ENCODE results near the gene SCUBE2. TPM values are rescaled to one million over a fixed set of nuclear protein-coding genes. Genes with fewer than 3 reads are reported as not detected.

The SCUBE2 gene
- polyA plus RNA-seq, 2 donors, result 0.84 to 4.6 TPM

- Histone ChIP-seq H3K4me1 (ENCODE audit: control insufficient read depth in 2 of 2, insufficient read depth in 2 of 2, low read length in 1 of 2) (no peaks in the 10 kb centered on the region), H3K9me3 (ENCODE audit: control insufficient read depth in 2 of 2, insufficient read depth in 1 of 2, low read depth in 1 of 2, low read length in 1 of 2) (no peaks in the 10 kb centered on the region), H3K27ac (ENCODE audit: low read depth in 2 of 2, low read length in 1 of 2) (no peak overlapping the region), H3K27me3 (ENCODE audit: control insufficient read depth in 1 of 2, insufficient read depth in 2 of 2, low read length in 2 of 2) (no peaks in the 10 kb centered on the region), H3K36me3 (ENCODE audit: control insufficient read depth in 2 of 2, insufficient read depth in 2 of 2, low read length in 1 of 2) (no peaks in the 10 kb centered on the region), H3K4me3 (ENCODE audit: low read depth in 1 of 2, low read length in 2 of 2) (no peak overlapping the region)
- WGBS, 2 donors, result 88 to 94% methylated on average over 8 of the region's 8 CpGs
Observed at GRCh38 chr11:9069256-9069655, 22.1 kb downstream of the SCUBE2 start.

GRCh38 chr11:9066433-9066925, 24.9 kb downstream of the SCUBE2 start:
- H3K4me3 ChIP-seq (ENCODE audit: low read depth in 1 of 2, low read length in 2 of 2), result no peak overlapping the region
- 80 to 85% methylated on average over 5 of the region's 5 CpGs for WGBS, 2 donors
- H3K4me1 ChIP-seq (ENCODE audit: control insufficient read depth in 2 of 2, insufficient read depth in 2 of 2, low read length in 1 of 2), result no peaks in the 10 kb centered on the region
- H3K27me3 ChIP-seq (ENCODE audit: control insufficient read depth in 1 of 2, insufficient read depth in 2 of 2, low read length in 2 of 2), result no peaks in the 10 kb centered on the region
- H3K9me3 ChIP-seq (ENCODE audit: control insufficient read depth in 2 of 2, insufficient read depth in 1 of 2, low read depth in 1 of 2, low read length in 1 of 2), result no peaks in the 10 kb centered on the region
- no peaks in the 10 kb centered on the region for H3K36me3 ChIP-seq (ENCODE audit: control insufficient read depth in 2 of 2, insufficient read depth in 2 of 2, low read length in 1 of 2)
- no peak overlapping the region for H3K27ac ChIP-seq (ENCODE audit: low read depth in 2 of 2, low read length in 1 of 2)

GRCh38 chr11:9065607-9066432, 25.6 kb downstream of the SCUBE2 start:
- H3K4me3 ChIP-seq (ENCODE audit: low read depth in 1 of 2, low read length in 2 of 2), result no peak overlapping the region
- no peaks in the 10 kb centered on the region for H3K36me3 ChIP-seq (ENCODE audit: control insufficient read depth in 2 of 2, insufficient read depth in 2 of 2, low read length in 1 of 2)
- H3K27ac ChIP-seq (ENCODE audit: low read depth in 2 of 2, low read length in 1 of 2), result no peak overlapping the region
- no peaks in the 10 kb centered on the region for H3K9me3 ChIP-seq (ENCODE audit: control insufficient read depth in 2 of 2, insufficient read depth in 1 of 2, low read depth in 1 of 2, low read length in 1 of 2)
- H3K27me3 ChIP-seq (ENCODE audit: control insufficient read depth in 1 of 2, insufficient read depth in 2 of 2, low read length in 2 of 2), result no peaks in the 10 kb centered on the region
- 88% methylated on average over 15 of the region's 15 CpGs for WGBS, 2 donors
- H3K4me1 ChIP-seq (ENCODE audit: control insufficient read depth in 2 of 2, insufficient read depth in 2 of 2, low read length in 1 of 2), result no peaks in the 10 kb centered on the region

- whole genome bisulfite sequencing, 2 donors, result 88 to 89% methylated on average over 1 of the region's 1 CpG
- Histone ChIP-seq H3K36me3 (ENCODE audit: control insufficient read depth in 2 of 2, insufficient read depth in 2 of 2, low read length in 1 of 2) (no peaks in the 10 kb centered on the region), H3K4me3 (ENCODE audit: low read depth in 1 of 2, low read length in 2 of 2) (no peak overlapping the region), H3K9me3 (ENCODE audit: control insufficient read depth in 2 of 2, insufficient read depth in 1 of 2, low read depth in 1 of 2, low read length in 1 of 2) (no peaks in the 10 kb centered on the region), H3K27ac (ENCODE audit: low read depth in 2 of 2, low read length in 1 of 2) (no peak overlapping the region), H3K27me3 (ENCODE audit: control insufficient read depth in 1 of 2, insufficient read depth in 2 of 2, low read length in 2 of 2) (no peaks in the 10 kb centered on the region), H3K4me1 (ENCODE audit: control insufficient read depth in 2 of 2, insufficient read depth in 2 of 2, low read length in 1 of 2) (no peaks in the 10 kb centered on the region)
Observed at GRCh38 chr11:9061807-9062206, 29.6 kb downstream of the SCUBE2 start.

- no peaks in the 10 kb centered on the region for H3K27me3 ChIP-seq (ENCODE audit: control insufficient read depth in 1 of 2, insufficient read depth in 2 of 2, low read length in 2 of 2)
- H3K4me3 ChIP-seq (ENCODE audit: low read depth in 1 of 2, low read length in 2 of 2), result no peak overlapping the region
- no peaks in the 10 kb centered on the region for H3K36me3 ChIP-seq (ENCODE audit: control insufficient read depth in 2 of 2, insufficient read depth in 2 of 2, low read length in 1 of 2)
- H3K9me3 ChIP-seq (ENCODE audit: control insufficient read depth in 2 of 2, insufficient read depth in 1 of 2, low read depth in 1 of 2, low read length in 1 of 2), result no peaks in the 10 kb centered on the region
- H3K4me1 ChIP-seq (ENCODE audit: control insufficient read depth in 2 of 2, insufficient read depth in 2 of 2, low read length in 1 of 2), result peaks cover 0 to under 1% of the 10 kb centered on the region in 2 donors
- H3K27ac ChIP-seq (ENCODE audit: low read depth in 2 of 2, low read length in 1 of 2), result no peak overlapping the region
- 58 to 68% methylated on average over 4 of the region's 4 CpGs for WGBS, 2 donors
Observed at GRCh38 chr11:9060700-9061111, 30.7 kb downstream of the SCUBE2 start.

- no peaks in the 10 kb centered on the region for H3K36me3 ChIP-seq (ENCODE audit: control insufficient read depth in 2 of 2, insufficient read depth in 2 of 2, low read length in 1 of 2)
- no peaks in the 10 kb centered on the region for H3K9me3 ChIP-seq (ENCODE audit: control insufficient read depth in 2 of 2, insufficient read depth in 1 of 2, low read depth in 1 of 2, low read length in 1 of 2)
- no peak overlapping the region for H3K27ac ChIP-seq (ENCODE audit: low read depth in 2 of 2, low read length in 1 of 2)
- H3K4me3 ChIP-seq (ENCODE audit: low read depth in 1 of 2, low read length in 2 of 2), result no peak overlapping the region
- H3K4me1 ChIP-seq (ENCODE audit: control insufficient read depth in 2 of 2, insufficient read depth in 2 of 2, low read length in 1 of 2), result peaks cover 0 to 2% of the 10 kb centered on the region in 2 donors
- H3K27me3 ChIP-seq (ENCODE audit: control insufficient read depth in 1 of 2, insufficient read depth in 2 of 2, low read length in 2 of 2), result no peaks in the 10 kb centered on the region
- WGBS, 2 donors, result 64 to 88% methylated on average over 3 of the region's 3 CpGs
Observed at GRCh38 chr11:9059406-9059805, 32.0 kb downstream of the SCUBE2 start.

- WGBS, 2 donors, result 84 to 90% methylated on average over 4 of the region's 4 CpGs
- H3K9me3 ChIP-seq (ENCODE audit: control insufficient read depth in 2 of 2, insufficient read depth in 1 of 2, low read depth in 1 of 2, low read length in 1 of 2), result no peaks in the 10 kb centered on the region
- H3K27ac ChIP-seq (ENCODE audit: low read depth in 2 of 2, low read length in 1 of 2), result no peak overlapping the region
Observed at GRCh38 chr11:9057888-9058287, 33.5 kb downstream of the SCUBE2 start.

GRCh38 chr11:9057007-9057406, 34.4 kb downstream of the SCUBE2 start:
- no peaks in the 10 kb centered on the region for H3K9me3 ChIP-seq (ENCODE audit: control insufficient read depth in 2 of 2, insufficient read depth in 1 of 2, low read depth in 1 of 2, low read length in 1 of 2)
- no peak overlapping the region for H3K4me3 ChIP-seq (ENCODE audit: low read depth in 1 of 2, low read length in 2 of 2)
- no peaks in the 10 kb centered on the region for H3K27me3 ChIP-seq (ENCODE audit: control insufficient read depth in 1 of 2, insufficient read depth in 2 of 2, low read length in 2 of 2)
- no peaks in the 10 kb centered on the region for H3K36me3 ChIP-seq (ENCODE audit: control insufficient read depth in 2 of 2, insufficient read depth in 2 of 2, low read length in 1 of 2)
- peaks cover 0 to 2% of the 10 kb centered on the region in 2 donors for H3K4me1 ChIP-seq (ENCODE audit: control insufficient read depth in 2 of 2, insufficient read depth in 2 of 2, low read length in 1 of 2)
- no peak overlapping the region for H3K27ac ChIP-seq (ENCODE audit: low read depth in 2 of 2, low read length in 1 of 2)
- WGBS, 2 donors, result 47 to 50% methylated on average over 2 of the region's 2 CpGs

More at GRCh38 chr11:9057888-9058287, 33.5 kb downstream of the SCUBE2 start:
- Histone ChIP-seq H3K27me3 (ENCODE audit: control insufficient read depth in 1 of 2, insufficient read depth in 2 of 2, low read length in 2 of 2) (no peaks in the 10 kb centered on the region), H3K4me1 (ENCODE audit: control insufficient read depth in 2 of 2, insufficient read depth in 2 of 2, low read length in 1 of 2) (peaks cover 0 to 2% of the 10 kb centered on the region in 2 donors), H3K4me3 (ENCODE audit: low read depth in 1 of 2, low read length in 2 of 2) (no peak overlapping the region), H3K36me3 (ENCODE audit: control insufficient read depth in 2 of 2, insufficient read depth in 2 of 2, low read length in 1 of 2) (no peaks in the 10 kb centered on the region)

- H3K27ac ChIP-seq (ENCODE audit: low read depth in 2 of 2, low read length in 1 of 2), result no peak overlapping the region
- H3K9me3 ChIP-seq (ENCODE audit: control insufficient read depth in 2 of 2, insufficient read depth in 1 of 2, low read depth in 1 of 2, low read length in 1 of 2), result no peaks in the 10 kb centered on the region
- WGBS, 2 donors, result 78 to 83% methylated on average over 6 of the region's 6 CpGs
- no peaks in the 10 kb centered on the region for H3K27me3 ChIP-seq (ENCODE audit: control insufficient read depth in 1 of 2, insufficient read depth in 2 of 2, low read length in 2 of 2)
- H3K4me3 ChIP-seq (ENCODE audit: low read depth in 1 of 2, low read length in 2 of 2), result no peak overlapping the region
- peaks cover 0 to 2% of the 10 kb centered on the region in 2 donors for H3K4me1 ChIP-seq (ENCODE audit: control insufficient read depth in 2 of 2, insufficient read depth in 2 of 2, low read length in 1 of 2)
- no peaks in the 10 kb centered on the region for H3K36me3 ChIP-seq (ENCODE audit: control insufficient read depth in 2 of 2, insufficient read depth in 2 of 2, low read length in 1 of 2)
Observed at GRCh38 chr11:9056467-9056866, 34.9 kb downstream of the SCUBE2 start.
